NOMO-1 treated with dmso at 0.1 percent for 144 hours (cell line): Measurements from ENCODE around the gene CCDC144A.
"Not testable (repeated sequence)": the region's sequence is repeated elsewhere in the genome, so short reads cannot be mapped to it uniquely, and the experiment has no call there.

Experiments used
- DNase-seq: peaks from one replicate; lab custom pipeline; 2025; ENCODE audit not compliant: unreplicated experiment; lab: John Stamatoyannopoulos, UW

CCDC144A gene, protein sequence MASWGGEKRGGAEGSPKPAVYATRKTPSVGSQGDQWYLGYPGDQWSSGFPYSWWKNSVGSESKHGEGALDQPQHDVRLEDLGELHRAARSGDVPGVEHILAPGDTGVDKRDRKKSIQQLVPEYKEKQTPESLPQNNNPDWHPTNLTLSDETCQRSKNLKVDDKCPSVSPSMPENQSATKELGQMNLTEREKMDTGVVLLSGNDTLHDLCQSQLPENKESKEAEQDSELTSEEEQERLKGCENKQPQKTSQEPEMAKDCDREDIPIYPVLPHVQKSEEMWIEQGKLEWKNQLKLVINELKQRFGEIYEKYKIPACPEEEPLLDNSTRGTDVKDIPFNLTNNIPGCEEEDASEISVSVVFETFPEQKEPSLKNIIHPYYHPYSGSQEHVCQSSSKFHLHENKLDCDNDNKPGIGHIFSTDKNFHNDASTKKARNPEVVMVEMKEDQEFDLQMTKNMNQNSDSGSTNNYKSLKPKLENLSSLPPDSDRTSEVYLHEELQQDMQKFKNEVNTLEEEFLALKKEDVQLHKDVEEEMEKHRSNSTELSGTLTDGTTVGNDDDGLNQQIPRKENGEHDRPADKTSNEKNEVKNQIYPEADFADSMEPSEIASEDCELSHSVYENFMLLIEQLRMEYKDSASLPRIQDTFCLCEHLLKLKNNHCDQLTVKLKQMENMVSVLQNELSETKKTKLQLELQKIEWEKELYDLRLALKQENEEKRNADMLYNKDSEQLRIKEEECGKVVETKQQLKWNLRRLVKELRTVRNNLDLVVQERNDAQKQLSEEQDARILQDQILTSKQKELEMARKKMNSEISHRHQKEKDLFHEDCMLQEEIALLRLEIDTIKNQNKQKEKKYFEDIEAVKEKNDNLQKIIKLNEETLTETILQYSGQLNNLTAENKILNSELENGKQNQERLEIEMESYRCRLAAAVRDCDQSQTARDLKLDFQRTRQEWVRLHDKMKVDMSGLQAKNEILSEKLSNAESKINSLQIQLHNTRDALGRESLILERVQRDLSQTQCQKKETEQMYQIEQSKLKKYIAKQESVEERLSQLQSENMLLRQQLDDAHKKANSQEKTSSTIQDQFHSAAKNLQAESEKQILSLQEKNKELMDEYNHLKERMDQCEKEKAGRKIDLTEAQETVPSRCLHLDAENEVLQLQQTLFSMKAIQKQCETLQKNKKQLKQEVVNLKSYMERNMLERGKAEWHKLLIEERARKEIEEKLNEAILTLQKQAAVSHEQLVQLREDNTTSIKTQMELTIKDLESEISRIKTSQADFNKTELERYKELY (N-terminal part only)

GRCh38 chr17:16689731-16690281 lies at the start of gene CCDC144A:
CCDC144A (plus strand) TSS chr17:16690241; CDS start chr17:16690401, 160 bp downstream.
- DNase-seq, result not testable (repeated sequence)

DNA sequence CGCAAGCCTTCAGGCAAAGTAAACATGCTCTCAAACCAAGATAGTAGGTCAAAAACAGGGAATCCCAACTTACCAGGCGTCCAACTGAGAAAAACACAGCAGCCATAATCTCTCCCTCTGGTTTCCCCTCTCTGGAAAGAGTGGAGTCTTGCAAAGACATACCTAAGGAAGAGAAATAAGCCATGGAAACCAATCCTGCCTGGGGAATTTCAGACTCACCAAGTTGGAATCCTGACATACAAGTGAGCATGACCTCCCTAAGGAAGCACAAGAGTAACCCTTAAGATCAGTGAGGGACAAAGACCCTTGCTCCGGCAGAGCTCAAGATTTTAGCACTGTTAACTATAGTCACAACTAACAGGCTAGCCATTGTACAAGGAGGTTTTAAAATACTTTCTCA lies 40.5 kb upstream of the CCDC144A start:
- no peak for DNase-seq

DNA sequence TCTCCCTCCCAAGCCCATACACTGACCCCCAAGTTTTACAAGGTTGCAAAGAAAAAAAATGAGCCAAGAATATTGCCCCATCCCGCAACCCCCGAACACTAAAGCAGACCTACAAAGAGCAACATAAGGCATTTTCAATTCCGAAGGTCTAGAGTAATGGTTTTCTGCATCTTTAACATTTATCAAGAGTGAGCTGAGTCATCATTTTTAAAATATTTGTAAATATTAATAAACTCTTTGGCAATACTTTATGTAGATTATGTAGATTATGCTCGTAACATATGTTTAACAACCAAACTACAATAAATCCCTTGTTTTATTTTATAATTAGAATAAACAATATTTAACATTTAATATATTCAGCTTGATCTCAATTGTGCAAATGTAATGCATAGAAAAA lies 37.8 kb upstream of the CCDC144A start:
- DNase-seq, result no peak

- DNase-seq, result no peak
Observed at GRCh38 chr17:16652847-16653366, 37.1 kb upstream of the CCDC144A start.

DNA sequence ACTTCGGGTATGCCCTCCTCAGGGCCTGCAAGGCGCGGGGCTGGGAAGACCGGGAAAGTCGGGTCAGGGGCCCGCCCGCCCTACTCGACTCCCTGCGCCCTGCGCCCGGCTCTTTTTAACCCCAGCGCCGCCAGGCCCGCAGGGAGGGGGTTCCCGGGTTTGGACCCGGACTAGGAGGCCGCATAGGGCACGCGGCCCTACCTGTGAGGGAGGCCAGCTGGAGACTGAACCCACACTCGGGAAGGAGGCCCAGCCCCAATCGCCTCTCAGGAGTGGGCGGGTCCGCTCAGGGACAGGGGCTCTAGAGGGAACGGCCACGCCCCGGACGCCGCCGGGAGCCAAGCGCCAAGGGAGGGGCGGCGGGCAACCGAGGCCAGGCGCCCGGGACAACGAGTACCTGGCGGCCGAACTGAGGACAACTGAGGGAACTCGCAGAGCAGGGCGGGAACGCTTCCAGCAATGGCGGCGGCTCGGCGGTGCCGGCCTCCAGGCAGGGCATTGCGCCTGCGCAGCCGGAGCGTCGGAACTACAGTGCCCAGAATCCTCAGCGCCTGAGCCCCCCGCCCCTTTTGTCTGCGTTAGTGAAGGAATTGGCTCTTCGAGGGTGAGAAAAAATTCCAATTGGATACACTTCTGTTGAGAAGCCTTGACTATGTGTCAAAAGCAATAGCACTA lies 36.5 kb upstream of the CCDC144A start, which contains the start of gene ZNF624:
Gene ZNF624, minus strand, starts transcription at position 484 of the 675 bp plus-strand sequence.
- peak; percentile 85 for DNase-seq

DNA sequence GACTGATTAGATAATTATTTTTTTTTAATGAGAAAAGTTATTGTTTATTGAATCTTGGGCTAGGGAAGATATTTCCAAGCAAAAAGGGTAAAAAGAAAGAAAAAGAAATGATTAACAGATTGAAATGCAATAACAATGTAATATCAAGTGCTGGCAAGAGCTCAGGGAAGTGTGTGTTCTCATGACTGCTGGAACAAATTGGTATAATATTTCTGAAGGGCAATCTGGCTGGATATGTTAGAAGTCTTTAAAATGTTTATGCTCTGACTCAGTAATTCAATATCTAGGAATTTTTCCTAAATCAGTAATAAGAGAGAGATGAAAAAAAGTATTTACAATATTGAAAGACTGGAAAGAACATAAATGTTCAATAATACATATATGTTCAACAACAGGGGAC lies 28.8 kb upstream of the CCDC144A start:
- no peak for DNase-seq

DNA sequence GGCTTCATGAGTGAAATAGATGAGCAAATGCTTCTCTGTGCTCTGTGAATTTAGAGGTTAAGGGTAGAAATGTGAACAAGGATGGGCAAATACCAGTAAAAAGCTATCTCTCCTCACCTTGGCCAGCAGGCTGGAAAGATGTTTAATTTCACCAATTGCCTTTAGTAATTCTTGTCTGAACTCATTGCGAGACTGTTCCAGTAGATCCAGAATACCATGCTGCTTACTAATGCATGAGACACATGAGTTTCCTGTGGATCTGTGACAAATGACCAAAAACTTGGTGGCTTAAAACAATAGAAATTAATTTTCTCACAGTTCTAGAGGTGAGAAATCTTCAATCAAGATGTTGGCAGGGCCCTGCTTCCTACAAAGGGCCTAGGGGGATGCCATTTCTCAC lies 27.1 kb upstream of the CCDC144A start:
- DNase-seq, result no peak

DNA sequence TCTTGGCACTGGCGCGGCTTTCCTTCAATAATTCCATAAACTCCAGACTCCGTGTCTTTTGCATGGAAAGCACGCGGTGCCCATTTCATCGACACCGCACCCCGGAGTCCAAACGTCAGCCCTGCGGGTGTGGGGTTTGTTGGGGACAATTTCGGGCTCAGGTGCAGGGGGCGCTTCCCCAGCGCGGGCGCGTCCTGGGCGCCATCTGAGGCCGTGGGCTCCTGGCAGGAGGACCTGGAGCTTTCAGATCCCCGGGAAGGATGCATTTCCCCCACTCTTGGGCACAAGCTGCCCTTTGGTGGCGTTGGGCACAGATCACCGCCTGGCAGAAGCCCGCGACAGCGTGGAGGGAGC lies 23.5 kb upstream of the CCDC144A start:
- DNase-seq, result not testable (repeated sequence)

DNA sequence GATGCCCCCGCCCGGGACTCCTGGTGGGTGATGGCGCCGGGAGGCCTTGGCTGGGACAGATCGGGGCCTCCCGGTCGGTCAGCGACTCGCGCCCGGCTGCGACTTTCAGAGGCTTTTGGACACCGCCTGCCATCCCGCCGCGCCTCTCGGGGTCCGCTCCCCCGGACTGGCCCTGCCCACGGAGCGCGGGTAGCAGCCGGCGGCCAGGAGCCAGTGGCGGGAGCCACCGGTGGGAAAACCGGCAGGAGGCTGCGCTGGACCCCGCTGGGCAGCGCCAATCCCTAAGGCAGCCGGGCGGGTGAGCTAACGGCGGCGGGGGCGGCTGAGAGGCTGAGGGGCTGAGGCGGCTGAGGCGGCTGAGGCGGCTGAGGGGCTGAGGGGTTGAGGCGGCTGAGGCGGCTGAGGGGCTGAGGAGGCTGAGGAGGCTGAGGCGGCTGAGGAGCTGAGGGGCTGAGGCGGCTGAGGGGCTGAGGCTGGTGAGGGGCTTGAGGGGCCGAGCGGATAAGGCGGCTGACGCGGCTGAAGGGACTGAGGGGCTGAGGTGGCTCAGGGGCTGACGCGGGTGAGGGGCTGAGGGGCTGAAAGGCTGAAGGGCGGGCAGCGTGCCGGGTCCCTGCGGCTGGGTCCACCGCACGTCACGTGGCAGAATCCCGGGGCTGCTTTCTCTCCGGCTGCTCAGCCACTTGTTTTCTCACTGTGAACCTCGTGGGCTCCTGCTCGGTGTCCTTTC lies 23.0 kb upstream of the CCDC144A start:
- DNase-seq, result not testable (repeated sequence)

- DNase-seq, result no peak
Observed at GRCh38 chr17:16676676-16677268, 13.3 kb upstream of the CCDC144A start.

DNA sequence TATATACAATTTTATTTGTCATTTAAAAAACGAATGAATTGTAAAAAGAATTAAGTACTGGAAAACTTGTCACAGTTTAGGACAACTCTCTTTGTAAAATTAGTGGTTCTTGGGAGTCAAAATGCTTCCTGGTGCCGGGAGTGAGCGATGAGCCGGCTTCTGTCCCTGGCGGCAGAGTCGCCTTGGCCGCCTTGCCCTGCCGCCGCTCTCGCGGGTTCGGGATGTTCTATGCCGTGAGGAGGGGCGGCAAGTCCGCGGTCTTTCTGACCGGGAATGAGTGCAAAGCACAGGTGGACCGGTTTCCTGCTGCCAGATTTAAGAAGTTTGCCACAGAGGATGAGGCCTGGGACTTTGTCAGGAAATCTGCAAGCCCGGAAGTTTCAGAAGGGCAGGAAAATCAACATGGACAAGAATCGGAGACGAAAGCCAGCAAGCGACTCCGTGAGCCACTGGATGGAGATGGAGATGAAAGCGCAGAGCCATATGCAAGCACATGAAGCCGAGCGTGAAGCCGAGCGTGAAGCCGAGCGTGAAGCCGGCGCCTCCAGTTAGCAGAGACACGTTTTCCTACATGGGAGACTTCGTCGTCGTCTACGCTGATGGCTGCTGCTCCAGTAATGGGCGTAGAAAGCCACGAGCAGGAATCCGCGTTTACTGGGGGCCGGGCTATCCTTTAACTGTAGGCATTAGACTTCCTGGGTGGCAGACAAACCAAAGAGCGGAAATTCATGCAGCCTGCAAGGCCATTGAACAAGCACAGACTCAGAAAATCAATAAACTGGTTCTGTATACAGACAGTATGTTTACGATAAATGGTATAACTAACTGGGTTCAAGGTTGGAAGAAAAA lies 6.5 kb upstream of the CCDC144A start:
- not testable (repeated sequence) for DNase-seq

- DNase-seq, result not testable (repeated sequence)
Observed at GRCh38 chr17:16686019-16686418, 4.0 kb upstream of the CCDC144A start.

DNA sequence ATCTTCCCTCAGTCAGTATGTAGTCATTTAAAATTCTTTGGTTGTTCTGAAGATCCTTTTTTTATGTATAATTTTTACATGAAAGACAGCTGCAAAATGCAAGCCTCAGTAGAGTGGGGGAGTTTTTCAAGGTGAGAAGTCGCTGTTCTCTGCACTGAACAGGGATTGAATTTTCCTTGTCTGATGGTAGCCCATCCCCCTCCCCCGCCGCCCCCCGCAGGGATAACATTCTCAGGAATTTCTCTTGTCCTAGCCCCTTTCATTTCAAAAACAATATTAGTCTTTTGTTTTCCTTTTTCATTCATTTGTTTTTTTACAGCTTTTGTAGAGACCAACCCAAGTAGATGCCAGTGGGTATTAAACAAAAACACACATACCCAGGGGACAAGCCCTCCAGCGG lies 2.9 kb upstream of the CCDC144A start:
- DNase-seq, result not testable (repeated sequence)

DNA sequence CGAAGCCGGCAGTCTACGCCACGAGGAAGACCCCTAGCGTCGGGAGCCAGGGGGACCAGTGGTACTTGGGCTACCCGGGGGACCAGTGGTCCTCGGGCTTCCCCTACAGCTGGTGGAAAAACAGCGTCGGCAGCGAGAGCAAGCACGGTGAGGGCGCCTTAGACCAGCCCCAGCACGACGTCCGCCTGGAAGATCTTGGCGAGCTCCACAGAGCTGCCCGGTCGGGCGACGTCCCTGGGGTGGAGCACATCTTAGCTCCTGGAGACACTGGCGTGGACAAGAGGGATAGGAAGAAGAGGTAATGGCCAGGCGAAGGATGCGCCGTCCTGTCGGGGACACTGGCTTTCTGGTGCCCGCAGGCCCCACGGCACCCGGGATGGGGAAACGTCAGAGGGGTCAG lies 406 bp downstream of the CCDC144A start:
- not testable (repeated sequence) for DNase-seq

- DNase-seq, result not testable (repeated sequence)
Observed at GRCh38 chr17:16697603-16698002, 7.6 kb downstream of the CCDC144A start.

- DNase-seq, result not testable (repeated sequence)
Observed at GRCh38 chr17:16745492-16746203, 55.6 kb downstream of the CCDC144A start.

GRCh38 chr17:16746571-16746970 lies 56.5 kb downstream of the CCDC144A start:
- not testable (repeated sequence) for DNase-seq
